ENCODE measurements around the gene PIEZO2. TPM values are rescaled to one million over a fixed set of nuclear protein-coding genes. Genes with fewer than 3 reads are reported as not detected.

The PIEZO2 gene
- total RNA-seq, 1 experiment from 2014 or later = 0.57 TPM

GRCh38 chr18:10840743-10841142 is 308.6 kb downstream of the PIEZO2 start:
- no peak for TF ChIP-seq TCF7L2 (IDR thresholded peaks at IDR 0.05; ENCODE audit: low read depth, low read length)
- no peak for TF ChIP-seq REST (IDR thresholded peaks at IDR 0.05; ENCODE audit: insufficient read depth in 1 of 2, low read depth in 2 of 2, low read length in 1 of 2)
- POLR2A ChIA-PET = no interaction called here
- Histone ChIP-seq H3K4me1 (ENCODE audit: control insufficient read depth, insufficient read depth, low read length) (no peaks in the 10 kb centered on the region), H3K4me3 (ENCODE audit: low read depth in 2 of 2, low read length in 2 of 2) (no peak overlapping the region), H3K9me3 (ENCODE audit: control insufficient read depth, insufficient read depth, low read depth, low read length) (no peaks in the 10 kb centered on the region), H3K27me3 (ENCODE audit: control insufficient read depth, insufficient read depth, low read length) (no peaks in the 10 kb centered on the region), H3K36me3 (ENCODE audit: control insufficient read depth, insufficient read depth, low read length) (no peaks in the 10 kb centered on the region), H3K27ac (ENCODE audit: low read length) (no peak overlapping the region)
- DNase-seq (ENCODE audit: low read depth, low spot score) (no peak), ATAC-seq (no peak)
- CTCF ChIA-PET = no interaction called here
- in situ Hi-C loops (cut with HindIII; ENCODE audit: low pct_unique_long_range_greater_than_20kb, low sequenced_read_pairs) = no loop called here
- intact Hi-C loops (cut with micrococcal nuclease; ENCODE audit: unreplicated experiment) = no loop called here
- BruUV-seq (replicated peaks) = no TSS peak

- Histone ChIP-seq H3K4me3 (ENCODE audit: low read depth in 2 of 2, low read length in 2 of 2) (no peak overlapping the region), H3K9me3 (ENCODE audit: control insufficient read depth, insufficient read depth, low read depth, low read length) (no peaks in the 10 kb centered on the region), H3K27me3 (ENCODE audit: control insufficient read depth, insufficient read depth, low read length) (no peaks in the 10 kb centered on the region), H3K36me3 (ENCODE audit: control insufficient read depth, insufficient read depth, low read length) (no peaks in the 10 kb centered on the region), H3K4me1 (ENCODE audit: control insufficient read depth, insufficient read depth, low read length) (no peaks in the 10 kb centered on the region), H3K27ac (ENCODE audit: low read length) (no peak overlapping the region)
- ChIA-PET POLR2A (interaction anchor here (0.5 kb wide), 1 partner anchor 88 kb away, joined by 3 read pairs; no protein-coding TSS in a partner anchor), CTCF (no interaction called here)
- no peak for DNase-seq (ENCODE audit: low read depth, low spot score)
- no peak for TF ChIP-seq TCF7L2 (IDR thresholded peaks at IDR 0.05; ENCODE audit: low read depth, low read length)
- TF ChIP-seq, protein P1, sequence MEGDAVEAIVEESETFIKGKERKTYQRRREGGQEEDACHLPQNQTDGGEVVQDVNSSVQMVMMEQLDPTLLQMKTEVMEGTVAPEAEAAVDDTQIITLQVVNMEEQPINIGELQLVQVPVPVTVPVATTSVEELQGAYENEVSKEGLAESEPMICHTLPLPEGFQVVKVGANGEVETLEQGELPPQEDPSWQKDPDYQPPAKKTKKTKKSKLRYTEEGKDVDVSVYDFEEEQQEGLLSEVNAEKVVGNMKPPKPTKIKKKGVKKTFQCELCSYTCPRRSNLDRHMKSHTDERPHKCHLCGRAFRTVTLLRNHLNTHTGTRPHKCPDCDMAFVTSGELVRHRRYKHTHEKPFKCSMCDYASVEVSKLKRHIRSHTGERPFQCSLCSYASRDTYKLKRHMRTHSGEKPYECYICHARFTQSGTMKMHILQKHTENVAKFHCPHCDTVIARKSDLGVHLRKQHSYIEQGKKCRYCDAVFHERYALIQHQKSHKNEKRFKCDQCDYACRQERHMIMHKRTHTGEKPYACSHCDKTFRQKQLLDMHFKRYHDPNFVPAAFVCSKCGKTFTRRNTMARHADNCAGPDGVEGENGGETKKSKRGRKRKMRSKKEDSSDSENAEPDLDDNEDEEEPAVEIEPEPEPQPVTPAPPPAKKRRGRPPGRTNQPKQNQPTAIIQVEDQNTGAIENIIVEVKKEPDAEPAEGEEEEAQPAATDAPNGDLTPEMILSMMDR (IDR thresholded peaks at IDR 0.05) = no peak
- no peak for TF ChIP-seq REST (IDR thresholded peaks at IDR 0.05; ENCODE audit: insufficient read depth in 1 of 2, low read depth in 2 of 2, low read length in 1 of 2)
- no peak for TF ChIP-seq POLR2AphosphoS5 (IDR thresholded peaks at IDR 0.05; ENCODE audit: low read depth, low read length)
- no peak for TF ChIP-seq SIN3A (IDR thresholded peaks at IDR 0.05; ENCODE audit: borderline replicate concordance, insufficient read depth, low read depth, low read length)
- in situ Hi-C loops (cut with HindIII; ENCODE audit: low pct_unique_long_range_greater_than_20kb, low sequenced_read_pairs) = no loop called here
- no peak for ATAC-seq
- BruUV-seq (replicated peaks) = no TSS peak
- intact Hi-C loops (cut with micrococcal nuclease; ENCODE audit: unreplicated experiment) = no loop called here
Observed at GRCh38 chr18:10839421-10839820, 309.9 kb downstream of the PIEZO2 start.

Data from Panc1 (cell line).